ENCODE data around the gene GPR3. TPM values are rescaled to one million over a fixed set of nuclear protein-coding genes. Genes with fewer than 3 reads are reported as not detected.

Gene GPR3
- total RNA-seq, 1 donor from 2014 or later = 1.9 TPM

- Mint-ChIP-seq H3K27me3 (peaks cover 20% of the 10 kb centered on the region), H3K4me3 (peak overlapping the region; percentile 68), H3K36me3 (peaks cover 8% of the 10 kb centered on the region), H3K27ac (peak overlapping the region; percentile 89), H3K4me1 (ENCODE audit: unreplicated experiment) (peaks cover 20% of the 10 kb centered on the region), H3K9me3 (no peaks in the 10 kb centered on the region)
- TF ChIP-seq CTCF (conservative IDR thresholded peaks at IDR 0.05) = no peak
- no peak for DNase-seq (ENCODE audit: extremely low spot score, unreplicated experiment)
Observed at GRCh38 chr1:27360159-27361043, 32.0 kb upstream of the GPR3 start.

- Mint-ChIP-seq H3K4me3 (peak overlapping the region; percentile 68), H3K36me3 (peaks cover 8% of the 10 kb centered on the region), H3K27ac (no peak overlapping the region), H3K27me3 (peaks cover 20% of the 10 kb centered on the region), H3K9me3 (no peaks in the 10 kb centered on the region), H3K4me1 (ENCODE audit: unreplicated experiment) (peaks cover 25% of the 10 kb centered on the region)
- DNase-seq (ENCODE audit: extremely low spot score, unreplicated experiment) = no peak
- no peak for TF ChIP-seq CTCF (conservative IDR thresholded peaks at IDR 0.05)
Observed at GRCh38 chr1:27361044-27361402, 31.4 kb upstream of the GPR3 start.

- Mint-ChIP-seq H3K36me3 (peaks cover 8% of the 10 kb centered on the region), H3K9me3 (no peaks in the 10 kb centered on the region), H3K4me1 (ENCODE audit: unreplicated experiment) (peaks cover 25% of the 10 kb centered on the region), H3K27ac (no peak overlapping the region), H3K4me3 (no peak overlapping the region), H3K27me3 (peaks cover 20% of the 10 kb centered on the region)
- TF ChIP-seq CTCF (conservative IDR thresholded peaks at IDR 0.05) = no peak
- DNase-seq (ENCODE audit: extremely low spot score, unreplicated experiment) = no peak
Observed at GRCh38 chr1:27361553-27361952, 30.9 kb upstream of the GPR3 start.

- H3K4me3 Mint-ChIP-seq = peak overlapping the region; percentile 44
- peaks cover 12% of the 10 kb centered on the region for H3K27me3 Mint-ChIP-seq
- TF ChIP-seq CTCF (conservative IDR thresholded peaks at IDR 0.05) = no peak
- no peaks in the 10 kb centered on the region for H3K9me3 Mint-ChIP-seq
- H3K27ac Mint-ChIP-seq = peak overlapping the region; percentile 53
- peaks cover 5% of the 10 kb centered on the region for H3K36me3 Mint-ChIP-seq
- DNase-seq (ENCODE audit: extremely low spot score, unreplicated experiment) = no peak
- peaks cover 35% of the 10 kb centered on the region for H3K4me1 Mint-ChIP-seq (ENCODE audit: unreplicated experiment)
Observed at GRCh38 chr1:27363766-27364695, 28.4 kb upstream of the GPR3 start.

- Mint-ChIP-seq H3K4me3 (peak overlapping the region; percentile 95), H3K36me3 (peaks cover under 1% of the 10 kb centered on the region), H3K4me1 (ENCODE audit: unreplicated experiment) (peaks cover 31% of the 10 kb centered on the region), H3K27ac (peak overlapping the region; percentile 99), H3K9me3 (no peaks in the 10 kb centered on the region), H3K27me3 (peaks cover 4% of the 10 kb centered on the region)
- TF ChIP-seq CTCF (conservative IDR thresholded peaks at IDR 0.05) = no peak
- DNase-seq (ENCODE audit: extremely low spot score, unreplicated experiment) = no peak
Observed at GRCh38 chr1:27364696-27365371, 27.6 kb upstream of the GPR3 start.
